Stimulated activated memory B cell treated with anti-CD40 and anti-IgM and Interleukin-4, amounts not matched to agents 10 μg/mL and 1 μg/mL and 100 μg/mL, for 72 hours (primary cell): ENCODE data around the gene PTPN4.

ENCODE experiments used
- ATAC-seq: fragments of 150-1000 bp; cut with Tn5 transposase; 2 replicates; pipeline ENCODE4 v1.10.0; 2021
- H3K27ac Mint-ChIP-seq: one replicate; pipeline ENCODE4 v1.8.0; 2022; ENCODE audit warnings: mild to moderate bottlenecking, mixed read lengths
- H3K27me3 Mint-ChIP-seq: one replicate; pipeline ENCODE4 v1.8.0; 2022; ENCODE audit warnings: mixed read lengths
- H3K36me3 Mint-ChIP-seq: one replicate; pipeline ENCODE4 v1.8.0; 2022; ENCODE audit warnings: mixed read lengths
- H3K4me1 Mint-ChIP-seq: one replicate; pipeline ENCODE4 v1.8.0; 2022; ENCODE audit warnings: mixed read lengths
- H3K4me3 Mint-ChIP-seq: one replicate; pipeline ENCODE4 v1.8.0; 2022; ENCODE audit warnings: mild to moderate bottlenecking, moderate library complexity, mixed read lengths
- H3K9me3 Mint-ChIP-seq: one replicate; pipeline ENCODE4 v1.8.0; 2022; ENCODE audit warnings: mixed read lengths

The PTPN4 gene

DNA sequence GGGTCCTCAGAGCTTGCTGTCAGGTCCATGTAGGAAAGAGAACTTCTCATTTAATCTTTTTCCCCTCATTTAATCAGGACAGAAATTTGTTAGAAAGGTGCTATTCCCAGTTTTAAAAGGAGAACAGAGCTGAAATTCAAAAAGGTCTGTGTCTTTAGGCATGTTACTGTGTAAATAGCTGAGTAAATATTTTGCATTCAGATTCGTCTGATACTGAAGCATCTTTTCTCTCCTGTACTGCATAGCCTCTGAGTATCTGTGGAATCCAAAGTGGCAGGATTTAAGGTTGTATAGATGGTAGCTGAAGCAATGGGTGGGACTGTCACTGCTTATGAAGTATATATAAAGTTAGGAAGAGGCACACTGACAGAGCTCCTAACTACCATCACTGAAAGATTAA is 9.0 kb downstream of the PTPN4 start:
- ATAC-seq, result no peak
- Mint-ChIP-seq H3K4me3 (no peak overlapping the region), H3K4me1 (peaks cover 31% of the 10 kb centered on the region), H3K27ac (no peak overlapping the region), H3K36me3 (peaks cover 11% of the 10 kb centered on the region), H3K27me3 (no peaks in the 10 kb centered on the region), H3K9me3 (peaks cover 3% of the 10 kb centered on the region)

DNA sequence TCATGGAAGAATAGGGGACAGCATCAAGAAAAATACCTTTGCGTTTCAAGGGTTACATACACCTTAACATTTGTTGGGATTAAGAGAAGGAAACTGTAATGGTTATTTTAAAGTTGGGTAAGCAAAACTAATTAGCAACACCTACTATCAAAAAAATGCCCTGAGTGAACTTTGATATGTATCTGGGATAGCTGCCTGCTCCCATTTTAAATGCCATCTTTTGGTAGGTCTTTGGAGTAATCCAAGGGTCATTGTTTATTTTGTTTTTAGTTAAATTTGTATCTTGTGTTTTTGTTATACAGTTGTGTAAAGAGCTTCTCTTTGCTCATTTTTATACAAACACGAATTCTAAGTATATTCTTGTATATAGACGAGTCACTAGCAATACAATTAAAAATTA is 9.9 kb downstream of the PTPN4 start:
- Mint-ChIP-seq H3K4me1 (peaks cover 24% of the 10 kb centered on the region), H3K4me3 (no peak overlapping the region), H3K27ac (no peak overlapping the region), H3K27me3 (no peaks in the 10 kb centered on the region), H3K36me3 (peaks cover 11% of the 10 kb centered on the region), H3K9me3 (peaks cover 3% of the 10 kb centered on the region)
- no peak for ATAC-seq

DNA sequence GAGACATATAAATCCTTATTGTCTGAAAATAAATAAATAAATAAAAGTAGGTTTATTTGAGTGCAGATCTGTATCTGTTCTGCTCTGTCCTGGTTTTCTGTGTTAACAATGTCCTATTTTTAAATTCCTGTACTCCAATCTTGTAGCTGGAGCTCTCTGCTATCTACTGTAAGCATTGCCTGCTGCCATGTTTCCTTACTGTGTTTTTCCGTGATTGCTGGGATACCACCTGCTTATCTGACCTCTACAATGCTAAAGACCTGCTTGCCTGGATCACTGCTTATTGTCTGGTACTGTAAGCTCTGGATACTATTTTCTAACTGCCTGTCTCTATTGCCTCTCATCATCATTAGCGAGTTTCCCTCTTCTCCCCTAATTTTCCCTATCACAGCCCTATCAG is 11.6 kb downstream of the PTPN4 start:
- no peak overlapping the region for H3K27ac Mint-ChIP-seq
- ATAC-seq, result no peak
- H3K4me3 Mint-ChIP-seq, result no peak overlapping the region

DNA sequence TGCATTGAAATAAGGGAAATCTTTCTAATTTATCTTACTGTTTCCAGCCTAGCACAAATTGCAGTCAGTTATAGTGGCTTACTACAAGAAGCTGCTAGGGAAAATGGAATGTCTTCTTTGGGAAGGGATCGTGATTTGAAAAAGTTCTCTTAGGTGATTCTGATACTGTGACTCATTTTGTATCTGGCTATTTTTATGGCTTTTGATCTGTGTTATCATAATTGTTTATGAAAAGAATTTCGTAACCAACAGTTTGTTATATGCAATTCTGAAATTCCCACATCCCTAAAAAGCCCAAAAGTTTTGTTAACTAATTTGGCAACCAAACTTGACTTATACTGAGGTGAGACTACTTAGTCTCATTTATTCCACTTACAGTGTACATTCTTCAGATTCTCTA is 12.4 kb downstream of the PTPN4 start:
- H3K9me3 Mint-ChIP-seq, result no peaks in the 10 kb centered on the region
- no peak for ATAC-seq
- no peak overlapping the region for H3K27ac Mint-ChIP-seq
- no peak overlapping the region for H3K4me3 Mint-ChIP-seq
- H3K27me3 Mint-ChIP-seq, result no peaks in the 10 kb centered on the region
- H3K4me1 Mint-ChIP-seq, result peaks cover 17% of the 10 kb centered on the region
- peaks cover 11% of the 10 kb centered on the region for H3K36me3 Mint-ChIP-seq

More for the DNA sequence above, 11.6 kb downstream of the PTPN4 start:
- H3K36me3 Mint-ChIP-seq, result peaks cover 7% of the 10 kb centered on the region
- H3K4me1 Mint-ChIP-seq, result peaks cover 13% of the 10 kb centered on the region
- no peaks in the 10 kb centered on the region for H3K27me3 Mint-ChIP-seq
- H3K9me3 Mint-ChIP-seq, result no peaks in the 10 kb centered on the region

DNA sequence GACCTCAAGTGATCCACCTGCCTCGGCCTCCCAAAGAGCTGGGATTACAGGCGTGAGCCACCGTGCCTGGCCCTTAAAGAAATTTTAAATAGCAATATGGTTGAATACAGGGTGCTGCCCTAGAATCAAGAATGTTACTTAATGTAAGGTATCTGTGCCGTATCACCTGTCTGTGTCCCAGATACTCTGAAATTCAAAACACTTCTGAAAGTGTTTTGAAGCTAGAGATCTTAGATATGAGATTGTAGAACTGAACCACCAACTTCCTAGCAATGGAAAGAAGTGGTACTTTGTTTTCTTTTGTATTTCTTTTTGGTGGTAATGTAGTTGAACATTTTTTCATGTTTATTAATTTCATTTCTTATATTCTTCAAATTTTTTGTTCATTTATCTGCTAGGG is 13.0 kb downstream of the PTPN4 start:
- Mint-ChIP-seq H3K4me1 (peaks cover 17% of the 10 kb centered on the region), H3K27ac (no peak overlapping the region), H3K27me3 (no peaks in the 10 kb centered on the region)

DNA sequence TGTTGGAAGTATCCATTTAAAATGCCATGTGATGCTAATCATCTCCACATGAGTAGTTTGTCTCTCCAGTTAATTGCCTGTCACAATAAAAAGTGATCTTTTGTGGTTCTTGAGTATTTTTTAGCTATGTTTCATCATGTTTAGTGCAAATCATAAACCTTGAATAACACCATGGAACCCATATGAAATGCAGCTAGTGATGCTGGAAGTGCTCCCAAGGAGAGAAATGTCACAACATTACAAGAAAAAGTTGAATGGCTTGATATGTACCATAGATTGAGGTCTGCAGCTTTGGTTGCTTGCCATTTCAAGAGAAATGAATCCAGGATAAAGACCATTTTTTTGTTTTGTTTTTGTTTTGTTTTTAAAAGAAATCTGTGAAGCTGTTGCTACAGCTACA is 14.3 kb downstream of the PTPN4 start:
- peaks cover 11% of the 10 kb centered on the region for H3K36me3 Mint-ChIP-seq
- no peaks in the 10 kb centered on the region for H3K27me3 Mint-ChIP-seq
- no peak overlapping the region for H3K27ac Mint-ChIP-seq
- ATAC-seq, result no peak
- H3K4me1 Mint-ChIP-seq, result peaks cover 23% of the 10 kb centered on the region
- no peak overlapping the region for H3K4me3 Mint-ChIP-seq
- H3K9me3 Mint-ChIP-seq, result no peaks in the 10 kb centered on the region

More for the DNA sequence above, 13.0 kb downstream of the PTPN4 start:
- no peak for ATAC-seq
- H3K4me3 Mint-ChIP-seq, result no peak overlapping the region
- peaks cover 11% of the 10 kb centered on the region for H3K36me3 Mint-ChIP-seq
- H3K9me3 Mint-ChIP-seq, result no peaks in the 10 kb centered on the region

DNA sequence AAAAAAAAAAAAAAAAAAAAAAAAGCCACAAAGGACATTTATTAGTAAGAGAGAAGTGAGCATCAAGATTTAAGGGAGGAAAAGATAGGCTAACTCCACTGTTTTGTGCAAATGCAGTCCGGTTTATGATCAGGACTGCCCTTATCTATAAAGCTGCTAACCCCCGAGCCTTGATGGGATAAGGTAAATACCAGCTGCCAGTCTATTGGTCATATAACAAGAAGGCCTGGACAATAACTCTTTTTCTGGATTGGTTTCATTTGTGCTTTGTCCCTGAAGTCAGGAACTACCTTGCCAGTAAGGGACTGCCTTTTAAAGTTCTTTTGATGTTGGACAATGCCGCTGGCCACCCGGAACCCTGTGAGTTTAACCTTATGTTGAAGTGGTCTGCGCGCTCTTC is 15.4 kb downstream of the PTPN4 start:
- no peak overlapping the region for H3K27ac Mint-ChIP-seq
- H3K36me3 Mint-ChIP-seq, result peaks cover 12% of the 10 kb centered on the region
- H3K4me3 Mint-ChIP-seq, result no peak overlapping the region
- ATAC-seq, result no peak
- no peaks in the 10 kb centered on the region for H3K9me3 Mint-ChIP-seq
- H3K27me3 Mint-ChIP-seq, result no peaks in the 10 kb centered on the region
- H3K4me1 Mint-ChIP-seq, result peaks cover 26% of the 10 kb centered on the region

DNA sequence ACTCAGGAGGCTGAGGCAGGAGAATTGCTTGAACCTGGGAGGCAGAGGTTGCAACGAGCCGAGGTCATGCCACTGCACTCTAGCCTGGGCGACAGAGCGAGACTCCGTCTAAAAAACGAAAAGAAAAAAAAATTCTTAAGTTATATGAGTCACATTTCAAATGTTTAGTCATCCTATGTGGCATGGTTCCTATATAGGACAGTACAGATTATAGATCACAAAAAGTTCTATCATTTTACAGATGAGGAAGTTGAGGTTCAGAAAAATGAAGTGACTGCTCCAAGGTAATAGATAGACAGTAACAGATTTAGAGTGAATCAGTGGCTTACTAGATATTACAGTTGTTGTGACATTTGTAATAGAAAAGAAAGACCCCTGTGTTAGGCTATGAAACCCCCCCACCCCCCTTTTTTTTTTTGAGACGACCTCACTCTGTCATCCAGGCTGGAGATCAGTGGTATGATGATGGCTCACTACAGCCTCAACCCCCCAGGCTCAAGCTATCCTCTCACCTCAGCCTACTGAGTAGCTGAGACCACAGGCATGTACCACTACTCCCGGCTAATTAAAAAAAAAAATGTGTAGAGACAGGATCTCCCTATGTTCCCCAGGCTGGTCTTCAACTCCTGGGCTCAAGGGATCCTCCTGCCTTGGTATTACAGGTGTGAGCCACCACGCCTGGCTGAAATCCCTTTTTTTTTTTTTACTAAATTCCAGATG is 22.7 kb downstream of the PTPN4 start:
- H3K27ac Mint-ChIP-seq, result no peak overlapping the region
- ATAC-seq, result peak; percentile 67
- no peaks in the 10 kb centered on the region for H3K27me3 Mint-ChIP-seq
- H3K4me3 Mint-ChIP-seq, result no peak overlapping the region
- peaks cover 49% of the 10 kb centered on the region for H3K4me1 Mint-ChIP-seq
- H3K36me3 Mint-ChIP-seq, result peaks cover 6% of the 10 kb centered on the region
- no peaks in the 10 kb centered on the region for H3K9me3 Mint-ChIP-seq

DNA sequence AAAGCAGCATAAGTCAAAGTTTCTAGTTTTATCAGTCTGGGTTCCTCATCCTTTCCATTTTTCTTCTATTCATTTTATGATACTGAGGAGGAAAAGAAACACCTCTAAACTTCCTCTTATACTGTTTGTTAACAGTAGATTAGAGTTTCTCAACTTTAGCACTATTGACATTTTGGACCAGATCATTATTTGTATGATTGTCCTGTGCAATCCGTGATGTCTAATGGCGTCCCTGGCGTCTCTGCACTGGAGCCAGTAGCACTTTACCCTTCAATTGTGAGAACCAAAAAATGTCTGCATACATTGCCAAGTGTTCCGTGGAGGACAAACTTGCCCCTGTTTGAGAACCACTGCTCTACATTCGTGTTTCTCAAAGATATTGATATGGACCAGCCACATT is 25.2 kb downstream of the PTPN4 start:
- no peak overlapping the region for H3K27ac Mint-ChIP-seq
- no peak for ATAC-seq
- no peaks in the 10 kb centered on the region for H3K27me3 Mint-ChIP-seq
- peaks cover 51% of the 10 kb centered on the region for H3K4me1 Mint-ChIP-seq
- H3K4me3 Mint-ChIP-seq, result no peak overlapping the region
- peaks cover 5% of the 10 kb centered on the region for H3K9me3 Mint-ChIP-seq
- H3K36me3 Mint-ChIP-seq, result peaks cover 14% of the 10 kb centered on the region

DNA sequence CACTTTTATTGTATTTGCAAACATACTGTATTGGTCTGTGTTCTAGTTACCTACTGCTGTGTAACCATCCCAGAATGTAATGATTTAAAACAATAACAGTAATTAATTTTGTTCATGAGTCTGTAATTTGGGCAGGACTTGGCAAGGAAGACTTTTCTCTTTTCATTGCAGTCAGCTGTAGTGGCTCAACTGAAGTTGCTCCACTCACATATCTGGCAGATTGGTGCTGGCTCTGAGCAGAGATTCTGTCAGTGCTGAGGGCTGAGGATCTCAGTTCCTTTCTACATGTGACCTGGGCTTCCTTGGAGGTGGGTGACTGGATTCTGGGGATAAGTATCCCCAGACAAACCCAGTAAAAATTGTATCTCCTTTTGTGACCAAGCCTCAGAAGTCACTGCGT is 26.6 kb downstream of the PTPN4 start:
- no peak overlapping the region for H3K27ac Mint-ChIP-seq
- H3K36me3 Mint-ChIP-seq, result peaks cover 22% of the 10 kb centered on the region
- H3K9me3 Mint-ChIP-seq, result peaks cover 9% of the 10 kb centered on the region
- ATAC-seq, result no peak
- no peak overlapping the region for H3K4me3 Mint-ChIP-seq
- H3K27me3 Mint-ChIP-seq, result no peaks in the 10 kb centered on the region
- H3K4me1 Mint-ChIP-seq, result peaks cover 38% of the 10 kb centered on the region

DNA sequence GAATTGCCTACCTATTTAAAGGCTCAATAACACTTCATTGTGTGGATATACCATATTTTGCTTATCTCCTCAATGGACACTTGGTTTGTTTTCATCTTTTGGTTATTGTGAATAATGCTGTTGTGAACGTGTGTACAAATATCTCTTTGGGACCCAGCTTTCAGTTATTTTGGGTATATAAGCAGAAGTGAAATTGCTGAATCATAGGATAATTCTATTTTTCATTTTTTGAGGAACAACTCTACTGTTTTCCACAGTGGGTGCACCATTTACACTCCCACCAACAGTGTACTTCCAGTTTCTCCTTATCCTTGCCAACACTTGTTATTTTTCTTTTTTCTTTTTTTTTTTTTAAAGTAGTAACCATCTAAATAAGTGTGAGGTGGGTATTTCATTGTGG is 29.0 kb downstream of the PTPN4 start:
- peaks cover 18% of the 10 kb centered on the region for H3K9me3 Mint-ChIP-seq
- H3K4me1 Mint-ChIP-seq, result peaks cover 28% of the 10 kb centered on the region
- H3K27ac Mint-ChIP-seq, result no peak overlapping the region
- H3K27me3 Mint-ChIP-seq, result no peaks in the 10 kb centered on the region
- ATAC-seq, result no peak
- peaks cover 44% of the 10 kb centered on the region for H3K36me3 Mint-ChIP-seq
- no peak overlapping the region for H3K4me3 Mint-ChIP-seq

DNA sequence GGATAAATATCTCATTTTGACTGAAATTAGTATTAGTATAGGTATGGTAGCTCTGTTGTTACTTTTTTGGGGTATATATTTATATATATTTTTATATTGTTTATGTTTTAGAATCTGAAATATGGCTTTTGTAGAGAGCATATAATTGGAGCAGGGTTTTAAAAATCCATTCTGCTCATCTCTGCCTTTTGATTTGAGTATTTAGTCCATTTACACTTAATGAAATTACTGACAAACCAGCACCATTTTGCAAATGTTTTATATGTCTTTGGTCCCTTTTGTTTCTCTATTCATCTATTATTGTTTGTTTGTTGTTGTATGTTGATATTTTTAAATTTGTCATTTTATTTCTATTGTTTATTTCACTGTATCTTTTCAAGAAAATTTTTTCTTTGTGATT is 30.7 kb downstream of the PTPN4 start:
- Mint-ChIP-seq H3K27me3 (no peaks in the 10 kb centered on the region), H3K9me3 (peaks cover 18% of the 10 kb centered on the region), H3K36me3 (peaks cover 57% of the 10 kb centered on the region), H3K4me1 (peaks cover 23% of the 10 kb centered on the region), H3K27ac (no peak overlapping the region), H3K4me3 (no peak overlapping the region)
- ATAC-seq, result no peak

DNA sequence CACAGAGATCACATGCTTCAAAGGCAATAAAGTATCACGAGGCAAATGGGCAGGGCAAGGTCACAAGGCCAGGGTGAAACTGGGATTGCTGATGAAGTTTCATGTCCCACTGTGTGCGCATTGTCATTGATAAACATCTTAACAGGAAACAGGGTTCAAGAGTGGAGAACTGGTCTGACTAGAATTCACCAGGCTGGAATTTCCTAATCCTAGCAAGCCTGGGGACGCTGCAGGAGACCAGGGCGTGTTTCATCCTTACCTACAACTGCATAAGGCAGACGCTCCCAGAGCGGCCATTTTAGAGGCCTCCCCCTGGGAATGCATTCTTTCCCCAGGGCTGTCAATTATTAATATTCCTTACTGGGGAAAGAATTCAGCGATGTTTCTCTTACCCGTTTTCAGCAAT is 33.2 kb downstream of the PTPN4 start:
- no peak overlapping the region for H3K27ac Mint-ChIP-seq
- H3K4me1 Mint-ChIP-seq, result peaks cover 16% of the 10 kb centered on the region
- H3K36me3 Mint-ChIP-seq, result peaks cover 70% of the 10 kb centered on the region
- no peaks in the 10 kb centered on the region for H3K27me3 Mint-ChIP-seq
- ATAC-seq, result no peak
- H3K9me3 Mint-ChIP-seq, result peaks cover 18% of the 10 kb centered on the region
- H3K4me3 Mint-ChIP-seq, result no peak overlapping the region

DNA sequence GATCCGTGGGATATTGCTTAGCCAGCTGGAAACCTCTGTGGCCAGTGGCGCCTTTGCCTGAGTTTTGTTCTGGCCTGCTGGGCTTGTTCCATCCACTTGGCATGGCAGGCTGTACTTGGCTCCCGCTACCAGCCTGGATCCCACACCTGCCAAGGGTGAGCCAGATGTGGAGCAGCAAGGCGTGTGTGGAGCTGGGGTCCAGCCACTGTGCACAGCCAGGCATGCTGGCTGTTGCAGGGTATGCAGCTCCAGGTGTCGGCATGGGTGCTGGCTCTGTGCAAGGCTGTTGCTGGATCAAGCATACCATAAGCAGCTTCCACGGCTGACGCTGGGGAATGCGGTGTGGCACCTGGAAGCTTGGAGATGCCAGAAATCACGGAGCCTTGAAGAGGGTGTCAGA is 34.5 kb downstream of the PTPN4 start:
- Mint-ChIP-seq H3K36me3 (peaks cover 66% of the 10 kb centered on the region), H3K27me3 (no peaks in the 10 kb centered on the region), H3K27ac (no peak overlapping the region), H3K4me3 (no peak overlapping the region), H3K9me3 (peaks cover 15% of the 10 kb centered on the region), H3K4me1 (peaks cover 10% of the 10 kb centered on the region)
- ATAC-seq, result no peak

DNA sequence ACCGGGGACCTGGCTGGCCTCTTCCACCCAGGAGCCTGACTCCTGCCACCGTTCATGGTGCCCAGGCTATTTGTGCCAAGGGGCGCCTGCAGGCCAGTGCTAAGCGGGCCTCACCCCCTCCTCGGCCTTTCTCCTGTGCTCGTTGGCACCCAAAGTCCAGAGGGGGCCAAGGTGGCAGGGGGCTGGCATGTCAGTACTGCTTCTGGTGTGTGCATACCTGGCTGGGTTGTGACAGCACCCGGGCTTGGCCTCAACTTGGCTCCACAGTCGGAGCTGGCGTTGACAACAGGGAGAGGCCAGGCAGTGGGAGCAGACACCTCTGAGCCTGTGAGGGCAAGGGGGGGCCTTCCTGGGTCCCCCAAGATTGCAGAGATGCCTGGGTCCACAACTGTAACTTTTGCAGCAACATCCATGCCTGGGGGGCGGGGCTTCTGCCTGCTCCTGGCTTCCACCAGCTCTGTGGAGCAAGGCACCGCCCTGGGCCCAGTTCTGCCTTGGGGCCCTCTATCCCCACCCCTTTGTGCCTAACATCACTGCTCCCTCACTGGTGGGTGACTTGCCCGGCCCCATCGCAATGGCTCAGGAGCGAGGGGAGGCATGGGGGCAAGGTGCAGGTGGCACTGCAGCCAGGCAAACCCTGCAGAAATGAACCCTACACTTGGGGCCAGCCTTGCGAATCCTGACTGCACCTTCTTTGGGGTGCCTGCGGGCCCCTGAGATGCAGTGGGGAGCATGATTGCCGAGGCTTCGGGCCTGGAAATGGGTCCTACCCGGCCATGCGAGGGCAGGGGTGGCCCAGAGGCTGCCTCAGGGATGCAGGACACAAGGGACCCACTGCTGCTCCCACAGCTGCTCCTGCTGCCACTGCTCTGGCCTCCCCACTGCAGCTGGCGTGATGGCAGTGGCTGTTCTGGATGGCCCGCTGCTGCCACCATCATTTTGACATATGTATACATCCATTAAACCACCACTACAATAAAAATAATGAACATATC is 35.9 kb downstream of the PTPN4 start:
- Mint-ChIP-seq H3K9me3 (peaks cover 12% of the 10 kb centered on the region), H3K4me1 (peaks cover 12% of the 10 kb centered on the region), H3K27ac (no peak overlapping the region), H3K36me3 (peaks cover 59% of the 10 kb centered on the region), H3K4me3 (no peak overlapping the region), H3K27me3 (no peaks in the 10 kb centered on the region)
- ATAC-seq, result no peak
